ENCODE measurements around the gene TENM4. TPM values are rescaled to one million over a fixed set of nuclear protein-coding genes. Genes with fewer than 3 reads are reported as not detected.

Gene TENM4
- polyA plus RNA-seq, 5 donors: 3.1 to 6.2 (median 3.7) TPM

DNA sequence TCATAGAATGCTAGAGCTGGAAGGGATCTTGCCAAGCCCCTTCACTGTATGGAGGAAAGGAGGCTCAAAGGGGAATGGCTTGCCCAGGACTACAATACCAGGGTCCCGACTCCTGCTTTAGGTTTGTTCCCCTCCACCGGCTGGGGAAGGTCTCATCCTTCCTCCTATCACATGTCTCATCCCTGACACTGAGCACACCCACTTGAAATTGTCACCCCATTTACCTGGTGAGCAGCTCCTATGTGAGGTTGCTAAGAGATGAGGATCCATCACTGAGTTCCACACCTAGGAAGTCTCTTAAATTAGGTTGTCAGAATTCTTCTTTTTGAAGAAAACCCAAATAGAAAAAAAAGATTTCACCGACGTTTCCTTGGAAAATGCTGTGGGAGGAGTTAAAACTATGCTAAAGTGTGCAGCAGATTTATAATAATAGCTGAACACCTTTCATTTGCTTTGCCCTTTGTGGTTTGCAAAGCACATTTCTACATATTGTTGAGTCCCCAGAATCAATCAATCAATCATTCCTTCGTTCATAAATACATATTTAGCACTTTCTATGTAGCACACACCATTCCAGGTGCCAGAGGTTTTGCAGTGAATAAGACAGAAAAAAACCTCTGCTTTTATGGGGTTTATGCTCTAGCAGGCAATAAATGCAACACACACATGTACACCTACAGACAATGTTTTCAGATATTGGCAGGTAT lies 91.7 kb downstream of the TENM4 start:
- no peak for DNase-seq

DNA sequence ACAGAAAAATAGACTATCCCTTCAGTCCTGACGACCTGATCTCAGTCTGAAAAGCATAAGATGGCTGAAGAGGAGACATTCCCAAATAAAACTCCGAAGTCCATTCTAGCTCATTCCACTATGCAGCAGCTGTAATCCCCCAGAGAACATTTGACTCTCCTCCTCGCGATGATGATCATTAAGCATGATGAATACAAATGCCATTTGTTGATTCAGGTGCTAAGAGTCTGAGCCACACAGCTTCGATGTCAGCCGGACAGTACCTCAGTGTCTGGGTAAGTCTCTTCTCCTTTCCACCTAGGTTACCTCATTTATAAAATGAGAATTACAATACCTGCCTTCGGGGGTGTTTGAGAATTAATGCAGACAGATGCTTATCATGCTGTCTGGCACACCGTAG lies 94.8 kb downstream of the TENM4 start:
- no peak for DNase-seq

DNA sequence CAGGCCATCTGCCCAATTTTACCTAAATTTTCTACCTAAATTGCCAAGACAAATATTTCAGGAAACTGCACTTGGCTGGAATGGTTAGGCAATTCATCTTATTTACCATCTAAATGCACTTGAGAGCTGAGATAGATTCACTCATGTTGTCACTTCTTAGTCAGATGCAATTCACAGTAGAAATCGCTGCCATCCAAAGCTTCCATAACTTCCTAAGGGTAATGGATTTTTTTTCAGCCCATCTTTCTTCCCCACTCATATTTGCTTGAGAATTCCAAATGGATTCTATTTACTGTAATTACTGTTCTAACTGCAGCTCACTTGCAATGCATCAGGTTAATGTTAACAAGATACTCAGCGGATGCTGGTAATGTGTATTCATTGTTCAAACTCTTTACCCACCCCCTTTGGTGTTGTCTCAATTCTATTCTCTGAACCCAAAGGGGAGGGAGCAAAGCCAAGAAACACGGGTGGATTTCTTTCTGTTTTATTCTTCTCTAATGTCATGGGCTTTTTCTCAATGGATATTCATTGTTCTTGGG lies 96.0 kb downstream of the TENM4 start:
- no peak for DNase-seq

DNA sequence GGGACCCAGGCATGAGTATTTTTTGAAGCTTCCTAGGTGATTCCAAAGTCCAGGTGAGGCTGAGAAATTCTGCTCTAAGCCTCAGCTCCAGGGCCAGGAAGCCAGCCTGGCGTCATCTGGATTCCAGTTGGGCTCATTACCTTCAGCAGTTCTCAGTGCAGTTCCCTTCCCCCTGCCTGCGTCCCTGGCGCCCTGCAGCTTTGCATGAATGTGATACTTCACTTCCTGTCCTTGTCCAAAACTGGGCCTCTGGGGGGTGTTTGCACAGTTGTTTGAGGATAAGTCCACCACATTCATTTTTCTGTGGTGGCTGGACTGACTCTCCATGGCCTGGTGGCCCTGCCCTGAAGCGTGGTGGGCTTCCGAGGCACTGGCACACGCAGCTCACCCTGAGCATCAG lies 98.1 kb downstream of the TENM4 start:
- no peak for DNase-seq

DNA sequence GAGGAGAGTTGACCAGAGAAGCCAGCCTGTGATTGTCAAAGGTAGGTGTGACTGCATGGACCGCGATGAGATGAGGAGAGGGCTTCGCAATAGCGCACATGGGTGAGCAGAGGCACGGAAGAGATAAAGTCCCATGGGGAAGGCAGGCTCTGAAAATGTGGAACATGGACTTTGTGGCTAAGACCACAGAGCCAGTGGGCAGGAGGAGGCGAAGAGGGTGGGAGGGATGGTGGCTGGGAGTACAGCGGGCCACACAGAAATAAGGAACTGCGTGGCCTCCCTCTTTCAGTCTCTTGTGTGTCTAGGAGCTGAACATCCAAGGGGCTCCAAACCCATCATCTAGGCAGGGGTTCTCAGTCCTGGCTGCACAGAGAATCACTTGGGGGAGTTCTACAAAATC lies 98.6 kb downstream of the TENM4 start:
- DNase-seq: no peak

DNA sequence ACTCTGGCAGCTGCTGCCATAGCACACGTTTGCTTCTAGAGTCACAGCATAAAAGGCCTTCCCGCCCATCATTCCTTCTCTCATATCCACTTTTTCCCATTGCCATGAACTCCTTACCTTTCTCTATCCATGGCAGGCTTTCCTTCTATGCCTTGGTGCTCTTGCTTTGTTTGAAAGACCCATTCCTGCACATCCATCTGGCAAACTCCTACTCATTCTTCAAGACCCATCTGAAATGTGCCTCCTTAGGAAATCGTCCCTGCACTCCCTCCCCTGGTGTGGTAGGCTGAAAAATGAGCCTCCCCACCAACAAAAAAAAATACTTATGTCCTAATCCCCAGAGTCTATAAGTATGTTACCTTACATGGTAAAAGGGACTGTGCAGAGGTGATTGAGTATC lies 100.3 kb downstream of the TENM4 start:
- no peak for DNase-seq

DNA sequence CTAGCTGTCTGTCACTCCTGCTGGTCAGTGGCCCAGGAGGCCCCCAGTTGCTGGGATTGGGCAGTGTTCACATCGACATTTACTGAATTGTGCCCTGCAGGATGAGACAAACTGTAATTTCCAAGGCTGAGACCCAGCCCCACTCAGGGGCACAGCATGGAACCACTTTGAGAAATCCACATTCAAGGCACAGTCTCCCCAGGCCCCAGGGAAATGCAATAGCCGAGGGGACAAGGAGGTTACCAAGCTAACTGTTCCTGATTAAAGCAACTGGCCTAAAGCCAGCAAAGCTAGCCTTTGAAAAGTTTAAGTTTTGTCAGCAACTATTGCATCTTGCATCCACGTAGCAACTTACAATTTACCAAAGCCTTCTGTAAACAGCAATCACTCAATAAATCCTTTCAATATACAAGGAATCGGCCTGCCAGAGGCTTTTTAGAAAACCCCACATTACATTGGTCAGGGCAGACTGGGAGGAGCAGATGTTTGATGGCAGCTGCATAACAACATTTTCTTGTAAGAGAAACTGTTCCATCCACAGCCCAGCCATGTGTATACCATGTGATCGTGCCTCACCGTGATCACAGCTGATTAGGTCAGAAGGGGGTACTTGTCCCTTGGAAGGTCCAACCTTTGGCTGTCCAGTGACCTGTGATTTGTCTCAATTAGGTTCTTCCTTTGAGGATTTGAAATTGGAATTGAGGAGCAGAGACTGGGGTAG lies 103.9 kb downstream of the TENM4 start:
- DNase-seq: no peak

DNA sequence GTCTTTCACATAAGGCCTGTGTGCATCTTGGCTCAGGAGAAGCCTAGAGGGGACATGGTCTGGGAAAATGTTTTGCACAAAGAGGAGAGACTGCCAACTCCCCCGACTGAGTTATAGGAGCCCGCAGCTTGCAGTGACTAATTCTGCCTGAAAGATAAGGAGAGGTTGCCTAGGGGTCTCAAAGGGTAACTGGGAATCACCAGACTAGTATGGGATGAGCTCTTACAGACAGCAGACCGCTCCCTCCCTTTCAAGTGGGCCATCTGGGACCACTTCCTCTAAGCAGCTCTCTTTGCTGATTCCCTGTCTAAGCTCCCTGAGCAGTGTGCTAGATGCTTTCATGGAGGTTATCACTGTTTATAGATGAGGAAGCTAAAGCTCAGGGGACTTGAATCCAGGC lies 105.1 kb downstream of the TENM4 start:
- DNase-seq: no peak

DNA sequence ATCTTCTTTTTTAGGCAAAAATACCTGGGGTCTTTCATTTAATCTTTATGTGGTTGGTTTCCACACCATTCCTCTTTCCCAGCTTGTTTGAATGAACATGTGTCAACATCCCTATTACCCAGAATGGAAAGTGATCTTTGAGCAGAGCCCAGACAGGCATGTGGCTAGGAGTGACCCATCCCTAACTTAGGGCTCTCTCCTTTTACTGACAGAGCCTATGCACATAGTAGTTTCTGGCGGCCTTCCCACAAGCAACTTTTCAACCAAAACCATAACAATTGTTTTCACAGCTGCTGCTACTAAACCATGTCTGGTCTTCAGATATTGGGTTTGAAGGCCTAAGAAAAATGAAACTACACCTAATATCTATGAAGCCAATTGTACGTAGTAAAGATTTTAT lies 107.5 kb downstream of the TENM4 start:
- no peak for DNase-seq

DNA sequence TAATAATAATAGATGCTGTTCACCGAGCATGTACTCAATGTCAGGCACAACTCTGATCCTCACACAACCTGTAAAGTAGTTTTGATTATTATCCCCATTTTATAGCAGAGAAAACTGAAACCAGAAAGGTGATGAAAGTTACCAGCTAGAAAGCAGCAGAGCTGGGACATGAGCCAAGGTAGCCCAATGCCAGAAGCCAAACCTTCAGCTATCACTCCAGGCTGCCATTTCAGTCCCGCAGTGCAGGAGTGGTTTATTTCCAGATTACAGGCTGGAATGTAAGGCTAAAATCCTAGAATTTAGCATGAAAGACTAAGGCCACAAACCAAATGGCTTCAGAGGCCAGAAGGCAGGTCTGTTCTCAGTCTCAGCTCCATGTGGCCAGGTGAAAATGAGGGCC lies 108.8 kb downstream of the TENM4 start:
- DNase-seq: no peak

DNA sequence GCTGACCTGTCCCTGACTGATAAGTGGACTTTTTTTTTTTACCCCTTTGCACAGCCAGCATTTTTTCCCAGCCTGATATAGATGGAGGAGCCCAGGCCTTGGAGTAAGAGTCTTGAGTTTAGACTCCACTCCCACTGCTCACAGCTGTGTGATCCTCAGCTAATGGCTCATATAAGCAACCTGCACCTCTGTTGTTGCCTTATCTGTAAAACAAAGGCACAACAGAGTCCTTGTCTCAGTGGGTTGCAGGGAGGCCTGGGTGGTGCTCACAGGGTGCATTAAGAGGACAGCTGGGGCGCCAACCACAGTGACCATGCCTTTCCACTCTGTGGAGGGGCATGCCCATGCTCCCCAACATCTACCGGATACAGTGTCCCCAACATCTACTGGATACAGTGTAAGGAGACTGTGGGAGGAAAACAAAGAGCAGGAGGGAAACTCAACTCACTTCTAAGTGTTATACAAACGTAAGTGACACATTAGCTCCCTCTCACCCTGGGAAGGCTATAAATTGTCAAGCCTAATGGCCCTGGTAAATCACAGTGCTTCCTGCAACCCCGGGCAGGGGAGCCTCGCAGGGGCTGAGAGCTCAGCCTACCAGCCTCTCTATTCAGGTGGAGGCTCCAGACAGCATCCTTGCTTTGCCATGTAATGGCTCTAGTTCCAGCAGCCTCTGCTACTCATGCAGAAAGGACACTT lies 109.5 kb downstream of the TENM4 start:
- no peak for DNase-seq

DNA sequence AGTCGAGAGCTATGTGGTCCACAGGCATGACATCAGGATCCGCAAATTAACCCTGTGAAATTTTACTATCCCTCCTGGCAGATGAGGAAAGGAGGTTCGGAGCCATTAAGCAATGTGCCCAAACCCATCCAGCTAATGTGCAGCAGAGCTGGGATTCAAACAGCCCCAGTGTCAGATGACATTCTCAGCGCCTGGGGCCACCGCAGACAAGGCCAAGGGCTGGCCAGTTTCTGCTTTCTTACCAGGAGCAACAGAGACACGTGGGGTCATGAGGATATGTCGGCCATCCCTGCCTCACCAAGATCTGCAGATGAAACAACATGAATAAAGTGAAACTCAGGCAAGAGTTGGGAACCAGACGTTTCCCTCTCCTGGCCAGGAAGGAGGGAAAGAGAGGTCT lies 110.2 kb downstream of the TENM4 start:
- DNase-seq: no peak

DNA sequence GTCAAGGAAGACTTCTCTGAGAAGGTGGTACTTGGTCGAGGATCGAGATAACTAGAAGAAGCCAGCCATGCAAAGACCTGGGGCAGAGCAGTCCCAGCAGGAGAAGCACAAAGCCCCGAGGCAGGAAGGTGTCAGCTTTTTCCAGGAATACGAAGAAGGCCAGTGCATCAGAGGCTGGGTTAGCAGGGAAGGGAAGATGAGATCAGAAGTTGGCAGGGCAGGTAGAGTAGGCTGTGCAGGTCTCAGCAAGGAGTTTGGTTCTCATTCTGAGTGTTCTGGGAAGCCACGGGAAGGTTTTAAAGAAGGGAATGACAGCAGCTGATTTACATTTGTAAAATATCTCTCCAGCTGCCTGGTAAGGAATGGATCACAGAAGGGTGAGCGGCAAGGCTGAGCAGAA lies 111.3 kb downstream of the TENM4 start:
- no peak for DNase-seq

DNA sequence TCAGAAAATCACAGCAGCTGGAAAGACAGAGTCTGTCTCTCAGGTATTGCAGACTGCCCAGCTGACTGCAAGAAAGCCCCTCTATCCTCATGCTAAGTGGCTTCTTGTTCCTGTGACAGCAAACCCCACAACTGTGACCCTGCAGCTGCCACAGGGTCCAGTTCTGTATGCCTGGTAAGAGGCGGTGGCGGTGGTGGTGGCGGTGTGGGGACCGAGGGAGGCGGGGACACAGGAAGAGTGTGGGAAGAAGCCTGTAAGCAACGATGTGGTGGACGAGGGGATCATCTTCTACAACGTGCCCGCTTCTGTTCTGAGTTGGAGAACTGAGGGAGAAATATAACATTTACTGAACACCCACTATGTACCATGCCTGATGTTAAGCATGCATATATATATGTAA lies 112.4 kb downstream of the TENM4 start:
- no peak for DNase-seq

DNA sequence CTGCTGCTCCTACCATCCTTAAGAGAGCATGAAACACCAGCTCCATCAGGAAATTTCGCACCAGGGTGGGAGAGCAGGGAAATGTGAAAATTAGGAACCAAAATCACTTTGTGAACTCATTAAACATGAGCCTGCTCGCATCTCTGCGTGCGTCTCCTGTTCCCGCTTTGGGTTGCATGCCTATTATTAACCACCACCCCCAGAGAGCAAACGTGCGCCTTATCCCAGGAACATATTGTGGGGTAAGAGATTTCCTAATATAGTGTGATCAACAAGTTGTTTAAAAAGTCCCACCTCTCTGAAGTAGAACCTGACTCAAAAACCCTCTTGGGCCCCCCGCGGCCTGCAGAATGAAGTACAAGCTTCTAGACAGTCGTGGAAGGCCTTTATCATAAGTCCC lies 115.0 kb downstream of the TENM4 start:
- no peak for DNase-seq

DNA sequence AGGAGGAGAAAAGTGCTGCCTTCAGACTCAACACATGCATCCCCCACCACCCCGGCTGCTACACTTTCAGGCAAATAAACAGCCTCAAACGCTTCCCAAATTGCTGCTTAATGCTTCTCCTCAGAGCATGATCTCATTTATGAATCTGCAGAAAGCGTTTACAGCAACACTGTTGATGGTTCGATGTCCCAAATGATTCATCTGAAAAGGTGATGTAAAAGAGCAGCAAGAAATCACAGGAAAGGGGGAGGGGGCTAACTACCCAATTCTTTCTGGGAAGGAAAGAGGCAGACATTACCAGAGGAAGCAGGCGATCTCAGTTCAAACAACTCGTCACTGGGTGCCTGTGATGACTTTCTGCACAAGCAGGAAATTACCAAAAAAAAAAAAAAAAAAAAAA lies 119.6 kb downstream of the TENM4 start:
- DNase-seq: no peak

DNA sequence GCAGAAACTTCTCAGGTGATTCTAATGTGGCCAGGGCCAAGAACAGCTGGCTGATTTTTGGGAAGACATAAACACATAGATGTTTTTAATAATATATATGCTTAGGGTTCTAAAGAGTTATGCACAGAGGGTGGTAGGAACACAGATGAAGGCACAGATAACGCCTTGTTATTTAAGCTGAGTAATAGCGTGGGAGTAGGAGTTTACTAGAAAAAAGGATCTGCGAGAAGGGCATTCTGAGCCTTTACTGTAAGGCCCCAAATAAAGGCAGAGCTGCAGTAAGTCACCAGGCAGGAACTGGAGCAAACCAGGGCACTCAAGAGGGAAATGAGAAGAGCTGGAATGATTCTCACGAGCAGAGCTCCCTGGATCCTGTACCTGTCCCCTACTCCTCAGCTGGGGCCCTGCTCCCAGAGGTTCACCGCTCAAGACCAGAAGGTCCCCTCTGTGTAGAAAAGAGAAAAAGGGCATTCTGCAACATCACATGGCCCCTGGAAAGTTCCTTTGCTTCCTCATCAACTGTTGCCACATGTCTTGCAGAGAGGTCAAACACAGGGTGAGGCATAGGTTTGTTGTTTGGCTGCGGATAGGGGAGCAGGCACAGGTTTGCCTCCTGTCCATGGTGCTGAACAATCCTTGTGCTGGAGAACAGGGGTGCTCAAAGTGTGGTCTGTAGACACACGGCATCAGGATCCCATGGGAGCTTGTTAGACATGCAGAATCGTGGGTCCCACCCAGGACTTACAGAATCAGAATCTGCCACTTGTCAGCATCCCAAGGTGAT lies 125.7 kb downstream of the TENM4 start:
- DNase-seq: no peak

DNA sequence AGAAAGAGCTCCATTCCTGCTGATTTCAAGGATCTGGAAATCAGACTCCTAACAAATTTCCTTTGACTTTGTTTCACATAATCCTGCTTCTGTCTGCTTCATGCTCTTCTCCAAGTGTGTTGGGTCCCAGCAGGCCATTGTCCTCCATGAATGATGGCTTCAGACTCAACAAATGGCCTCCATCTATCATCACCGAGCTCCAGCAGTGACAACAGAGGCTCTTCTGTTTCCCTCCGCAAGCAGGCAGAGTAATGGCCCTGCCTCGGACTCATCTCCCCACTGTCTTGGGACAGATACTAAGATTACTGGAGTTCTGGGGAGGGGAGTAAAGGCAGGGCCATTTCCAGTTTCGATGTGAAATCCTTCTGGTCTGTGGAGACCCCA lies 127.3 kb downstream of the TENM4 start:
- no peak for DNase-seq

DNA sequence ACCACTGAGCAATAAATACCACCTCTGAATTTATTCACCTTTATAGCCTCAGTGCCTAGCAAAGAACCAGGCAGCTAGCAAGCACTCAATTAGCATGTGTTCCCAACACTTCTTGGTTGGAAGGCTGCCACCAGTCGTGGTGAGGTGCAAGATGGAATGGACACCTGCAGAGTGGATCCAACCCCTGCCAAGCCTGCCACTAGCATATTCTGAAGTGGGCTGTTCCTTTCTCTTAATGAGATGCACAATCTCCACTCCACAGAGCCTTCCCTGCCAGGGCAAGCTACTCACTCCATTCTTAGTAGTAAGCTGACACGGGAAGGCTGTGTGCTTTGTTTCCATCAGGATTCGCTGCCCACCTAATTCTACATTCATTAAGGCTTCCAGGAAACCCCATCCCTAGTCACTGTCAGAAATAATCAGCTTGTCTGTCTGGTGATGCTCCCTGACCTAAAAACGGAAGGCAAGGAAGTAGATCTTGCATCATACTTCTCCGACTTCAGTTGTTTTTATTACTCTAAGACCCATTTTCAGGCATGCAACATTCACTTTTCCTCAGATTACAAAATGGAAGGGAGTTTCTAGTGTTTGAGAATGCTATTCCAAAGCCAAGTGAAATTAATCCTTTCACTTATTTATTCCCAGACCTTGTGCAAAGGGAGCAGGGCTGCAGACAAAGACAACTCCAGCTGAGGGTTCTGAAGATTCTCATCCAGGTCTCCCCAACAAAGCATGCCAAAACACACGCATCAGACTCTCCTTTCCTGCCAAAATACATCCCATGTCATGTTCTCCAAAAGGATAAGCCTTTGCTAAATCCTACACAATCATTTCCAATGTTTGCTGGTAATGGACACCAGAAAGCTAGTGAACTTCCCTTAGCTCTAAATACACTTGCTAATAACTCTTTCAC lies 128.0 kb downstream of the TENM4 start:
- no peak for DNase-seq

DNA sequence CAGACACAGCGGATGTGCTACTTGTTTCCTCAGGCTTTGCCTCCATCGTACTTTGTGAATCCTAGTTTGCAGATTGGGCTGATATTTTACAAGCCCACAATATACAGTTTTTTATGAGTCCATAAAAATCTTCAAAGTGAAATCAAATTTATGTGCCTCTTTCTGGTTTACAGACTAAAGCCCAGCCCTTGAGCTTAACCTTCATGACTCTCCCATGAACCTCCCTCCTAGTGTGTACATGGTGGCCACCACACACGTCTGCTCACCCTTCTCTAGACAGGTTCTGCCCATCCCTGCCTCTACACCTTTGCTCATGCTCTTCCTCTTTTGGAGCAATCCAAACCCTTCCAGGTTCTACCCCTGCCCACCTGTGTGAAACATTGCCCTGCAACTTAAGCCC lies 129.4 kb downstream of the TENM4 start:
- DNase-seq: no peak

DNA sequence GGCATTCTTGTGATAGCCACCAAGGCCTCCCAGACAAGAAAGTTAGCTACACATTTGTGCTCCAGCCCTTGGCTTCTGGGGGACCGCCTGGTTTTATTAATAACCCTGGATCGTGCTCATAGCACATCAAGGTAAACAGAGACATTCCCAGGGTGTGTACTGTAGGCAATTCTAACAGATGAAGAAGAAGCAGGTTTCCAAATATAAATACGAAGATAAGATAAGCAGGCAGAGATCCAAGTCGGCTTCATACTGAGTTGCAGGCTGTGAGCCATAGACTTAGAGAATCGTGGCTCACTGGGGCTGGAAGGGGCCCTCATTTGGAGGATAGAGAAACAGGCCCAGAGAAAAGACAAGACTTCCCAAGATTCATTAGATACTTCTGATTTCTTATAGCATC lies 131.4 kb downstream of the TENM4 start:
- no peak for DNase-seq

Measured in right lung (tissue), 5 donors.